K562 (cell line): ENCODE data around the gene TMC2. TPM values are rescaled to one million over a fixed set of nuclear protein-coding genes. Genes with fewer than 3 reads are reported as not detected.

Experiments used
- ATAC-seq: fragments of 200-7000 bp; cut with Tn5 transposase; 3 replicates; pipeline ENCODE4 v1.9.1; 2020; ENCODE audit warnings: moderate library complexity
- BruUV-seq: library from RNA; stranded (reverse); fragments of 400-500 nt; replicated peaks from 2 replicates; lab custom pipeline; 2021; lab: Mats Ljungman, UMichigan
- CTCF ChIA-PET: fragments of 300-600 bp; formaldehyde crosslinking; extraction: SDS; loops from one replicate; lab custom pipeline; 2021; ENCODE audit warnings: low intra/inter-chr PET ratio; lab: Yijun Ruan, JAX
- POLR2A ChIA-PET: fragments of 300-600, 350-650 bp; sonication (Branson Sonifier 250); formaldehyde crosslinking; extraction: SDS; loops from one replicate; lab custom pipeline; 2021; ENCODE audit warnings: antibody characterized with exemption, inconsistent platforms; lab: Yijun Ruan, JAX
- DNase-seq, 4 experiments: peaks; one replicate each; pipeline versions ENCODE4 v3.0.0 to v3.0.0-alpha.2; 2011 to 2018; ENCODE audit warnings: low spot score in 3 of 4, mixed read lengths in 3 of 4; ENCODE audit errors: extremely low read depth in 1 of 4
- FAIRE-seq: peaks from 2 replicates; lab custom pipeline; 2011; peaks lifted over from hg19 to GRCh38; lab: Jason Lieb, UNC
- H2AFZ ChIP-seq: 2 replicates; pipeline ENCODE4 v1.6.0; 2011; ENCODE audit warnings: low read depth, low read length, control low read depth, inconsistent platforms
- H3K27ac ChIP-seq: fragments of 200-600 bp; 3 replicates; pipeline ENCODE4 v1.8.0; 2011; ENCODE audit warnings: low read depth, mild to moderate bottlenecking, control low read depth, inconsistent platforms, low read length, moderate library complexity, mixed read lengths; ENCODE audit errors: extremely low read depth
- H3K27me3 ChIP-seq, 2 experiments: fragments of 300-600 bp in 1 of 2; 2 replicates in 1 of 2; 3 replicates in 1 of 2; pipeline versions ENCODE4 v1.6.0 to v1.8.0; 2011; ENCODE audit warnings: inconsistent platforms in 2 of 2, low read length in 2 of 2, mild to moderate bottlenecking in 1 of 2, mixed read lengths in 1 of 2, moderate library complexity in 1 of 2; ENCODE audit not compliant: control insufficient read depth in 2 of 2, insufficient read depth in 2 of 2
- H3K36me3 ChIP-seq: fragments of 300-600 bp; 3 replicates; pipeline ENCODE4 v1.8.0; 2011; ENCODE audit warnings: mild to moderate bottlenecking, low read length, inconsistent platforms; ENCODE audit not compliant: control insufficient read depth, insufficient read depth
- H3K4me1 ChIP-seq, 2 experiments: fragments of 200-600 bp in 1 of 2; replicated peaks in 1 of 2; 2 replicates in 1 of 2; 3 replicates in 1 of 2; pipeline versions ENCODE4 v1.5.1 to v1.8.0; 2011; ENCODE audit warnings: inconsistent platforms in 2 of 2, low read length in 2 of 2, mild to moderate bottlenecking in 1 of 2, mixed read lengths in 1 of 2, moderate library complexity in 1 of 2; ENCODE audit not compliant: control insufficient read depth in 2 of 2, insufficient read depth in 2 of 2
- H3K4me2 ChIP-seq: 2 replicates; pipeline ENCODE4 v1.6.1; 2011; ENCODE audit warnings: low read length, control low read depth, inconsistent platforms, mixed read lengths; ENCODE audit not compliant: insufficient read depth
- H3K4me3 ChIP-seq: fragments of 200-600 bp; sonication (generic), shearing (Covaris generic); 2 replicates; pipeline ENCODE4 v1.5.1; 2016; ENCODE audit warnings: control low read depth, inconsistent platforms
- H3K79me2 ChIP-seq: fragments of 200-600 bp; 3 replicates; pipeline ENCODE4 v1.8.0; 2011; ENCODE audit warnings: low read length, inconsistent platforms; ENCODE audit not compliant: control insufficient read depth, insufficient read depth
- H3K9ac ChIP-seq, 2 experiments: 2 replicates each; pipeline versions ENCODE4 v1.6.0 to v1.6.1; 2011; ENCODE audit warnings: low read depth in 2 of 2, low read length in 2 of 2, control low read depth in 1 of 2, inconsistent platforms in 1 of 2, mild to moderate bottlenecking in 1 of 2, mixed read lengths in 1 of 2; ENCODE audit not compliant: insufficient read depth in 1 of 2
- H3K9me1 ChIP-seq: one replicate; pipeline ENCODE4 v1.6.0; 2011; ENCODE audit warnings: inconsistent platforms, mild to moderate bottlenecking, low read length, moderate library complexity; ENCODE audit not compliant: control insufficient read depth, insufficient read depth
- H3K9me3 ChIP-seq: replicated peaks from 2 replicates; pipeline ENCODE4 v1.5.1; 2011; ENCODE audit warnings: low read depth, low read length, inconsistent platforms; ENCODE audit not compliant: control insufficient read depth, insufficient read depth
- H4K20me1 ChIP-seq: replicated peaks from 2 replicates; pipeline ENCODE4 v1.6.1; 2011; ENCODE audit warnings: low read length, inconsistent platforms, mixed read lengths; ENCODE audit not compliant: control insufficient read depth, insufficient read depth
- BACH1 ChIP-seq: fragments of 200-800 bp; sonication (Bioruptor generic); IDR thresholded peaks from 2 replicates; pipeline ENCODE4 v1.6.1; 2016; ENCODE audit warnings: missing genetic modification characterization, missing compliant biosample characterization
- FOXJ2 ChIP-seq: fragments of 200-800 bp; sonication (Bioruptor generic); IDR thresholded peaks from 2 replicates; pipeline ENCODE4 v1.6.1; 2016; ENCODE audit warnings: missing genetic modification characterization, missing compliant biosample characterization
- FUS ChIP-seq: fragments of 200-400 bp; formaldehyde crosslinking; optimal IDR thresholded peaks from 2 replicates; pipeline ENCODE3; 2017; ENCODE audit warnings: low read depth, low read length
- GATA2 ChIP-seq: sonication (generic); formaldehyde crosslinking; IDR thresholded peaks from 2 replicates; pipeline ENCODE4 v1.4.0; 2020; ENCODE audit warnings: mild to moderate bottlenecking, missing genetic modification reagents
- MYBL2 ChIP-seq, 2 experiments: fragments of 450-650 bp in 1 of 2; sonication (generic) in 1 of 2; formaldehyde crosslinking in 1 of 2; IDR thresholded peaks; 2 replicates each; pipeline versions ENCODE4 v1.6.1 to v1.8.1; 2017 to 2022; ENCODE audit warnings: borderline replicate concordance in 1 of 2, inconsistent platforms in 1 of 2, low read depth in 1 of 2, mild to moderate bottlenecking in 1 of 2, missing genetic modification reagents in 1 of 2, moderate library complexity in 1 of 2
- TAL1 ChIP-seq: fragments of 450-650 bp; IDR thresholded peaks from 2 replicates; pipeline ENCODE4 v1.6.1; 2016; ENCODE audit warnings: mild to moderate bottlenecking
- WGBS: fragments of 100-300 bp; shearing (Covaris generic); methylation state at CpG from one replicate; pipeline ENCODE4 v1.1.6; 2016; ENCODE audit warnings: low coverage, mixed read lengths; ENCODE audit not compliant: insufficient coverage; ENCODE audit errors: missing lambda C conversion rate; 5-methylcytosine and 5-hydroxymethylcytosine counted together
- in situ Hi-C: fragments of 300-500 bp; cut with MboI; formaldehyde crosslinking; loops from 4 replicates; pipeline ENCODE4 v1.15.0; 2018; ENCODE audit warnings: inconsistent platforms, mixed read lengths
- intact Hi-C: fragments of 100-400 bp; cut with micrococcal nuclease; formaldehyde crosslinking; loops from 2 replicates; pipeline ENCODE4 v1.14.2; 2022
- polyA plus RNA-seq, 8 experiments: library from polyadenylated mRNA; depleted of rRNA in 4 of 8; stranded (reverse) in 5 of 8; unstranded in 3 of 8; fragments of >200 nt; fragmentation: Nextera tagmentation in 2 of 8; fragmentation: Illumina TruSeq in 1 of 8; extraction: Ambion mirVana in 2 of 8; extraction: Trizol in 1 of 8; gene quantifications; 2 replicates each; pipeline versions ENCODE4 v1.2.1 to v1.2.3, GENCODE V29; 2011 to 2014; ENCODE audit warnings: inconsistent platforms in 1 of 8, missing spikeins in 1 of 8
- total RNA-seq, 7 experiments: library from RNA; depleted of rRNA in 6 of 7; stranded (reverse); fragments of >200 nt in 6 of 7; fragmentation: Illumina TruSeq in 2 of 7; extraction: Trizol in 2 of 7; gene quantifications; 2 replicates each; pipeline versions ENCODE4 v1.2.1 to v1.2.3, GENCODE V29; 2011 to 2021; ENCODE audit warnings: low replicate concordance in 1 of 7
- TF ChIP-seq, protein P1 (sequence below): sonication (generic); formaldehyde crosslinking; IDR thresholded peaks from 2 replicates; pipeline ENCODE4 v1.9.0; 2022; ENCODE audit warnings: mild to moderate bottlenecking, missing genetic modification reagents
- TF ChIP-seq, protein P2 (sequence below): fragments of 450-650 bp; formaldehyde crosslinking; IDR thresholded peaks from 2 replicates; pipeline ENCODE4 v1.4.0; 2022; ENCODE audit warnings: missing genetic modification characterization

TMC2 gene
- total and polyA plus RNA-seq, 9 of the 15 experiments (the other 6 are each of a cell fraction or from before 2014, with no cell fraction given), result not detected

DNA sequence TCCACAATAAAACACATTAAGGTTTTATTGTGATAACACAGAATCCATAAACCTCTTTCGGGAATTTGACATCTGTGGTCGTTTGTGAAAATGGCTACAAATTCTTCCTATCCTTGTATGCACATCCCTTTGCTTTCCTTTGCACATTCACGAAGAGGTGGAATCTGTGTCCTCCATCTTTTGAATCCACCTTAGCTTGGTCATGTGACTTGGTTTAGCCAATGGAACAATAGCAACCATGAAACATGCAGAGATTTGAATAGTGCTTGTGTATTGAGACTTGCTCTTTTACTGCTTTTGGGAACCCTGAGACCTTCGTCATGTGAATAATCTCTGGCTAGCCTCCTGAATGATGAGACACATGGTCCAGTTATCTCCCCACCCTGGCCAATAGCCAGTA, 66.4 kb downstream of the TMC2 start (continued):
- TF ChIP-seq, protein P1, sequence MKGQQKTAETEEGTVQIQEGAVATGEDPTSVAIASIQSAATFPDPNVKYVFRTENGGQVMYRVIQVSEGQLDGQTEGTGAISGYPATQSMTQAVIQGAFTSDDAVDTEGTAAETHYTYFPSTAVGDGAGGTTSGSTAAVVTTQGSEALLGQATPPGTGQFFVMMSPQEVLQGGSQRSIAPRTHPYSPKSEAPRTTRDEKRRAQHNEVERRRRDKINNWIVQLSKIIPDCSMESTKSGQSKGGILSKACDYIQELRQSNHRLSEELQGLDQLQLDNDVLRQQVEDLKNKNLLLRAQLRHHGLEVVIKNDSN (CRISPR knock-in tag), result 0 out of 2 replicates have a peak, but pooled peaks have one; percentile 14
- TF ChIP-seq BACH1 (tag) (no peak), GATA2 (CRISPR knock-in tag) (no peak), FOXJ2 (no peak), FUS (no peak)
- TF ChIP-seq, protein P2, sequence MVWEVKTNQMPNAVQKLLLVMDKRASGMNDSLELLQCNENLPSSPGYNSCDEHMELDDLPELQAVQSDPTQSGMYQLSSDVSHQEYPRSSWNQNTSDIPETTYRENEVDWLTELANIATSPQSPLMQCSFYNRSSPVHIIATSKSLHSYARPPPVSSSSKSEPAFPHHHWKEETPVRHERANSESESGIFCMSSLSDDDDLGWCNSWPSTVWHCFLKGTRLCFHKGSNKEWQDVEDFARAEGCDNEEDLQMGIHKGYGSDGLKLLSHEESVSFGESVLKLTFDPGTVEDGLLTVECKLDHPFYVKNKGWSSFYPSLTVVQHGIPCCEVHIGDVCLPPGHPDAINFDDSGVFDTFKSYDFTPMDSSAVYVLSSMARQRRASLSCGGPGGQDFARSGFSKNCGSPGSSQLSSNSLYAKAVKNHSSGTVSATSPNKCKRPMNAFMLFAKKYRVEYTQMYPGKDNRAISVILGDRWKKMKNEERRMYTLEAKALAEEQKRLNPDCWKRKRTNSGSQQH, result no peak

DNA sequence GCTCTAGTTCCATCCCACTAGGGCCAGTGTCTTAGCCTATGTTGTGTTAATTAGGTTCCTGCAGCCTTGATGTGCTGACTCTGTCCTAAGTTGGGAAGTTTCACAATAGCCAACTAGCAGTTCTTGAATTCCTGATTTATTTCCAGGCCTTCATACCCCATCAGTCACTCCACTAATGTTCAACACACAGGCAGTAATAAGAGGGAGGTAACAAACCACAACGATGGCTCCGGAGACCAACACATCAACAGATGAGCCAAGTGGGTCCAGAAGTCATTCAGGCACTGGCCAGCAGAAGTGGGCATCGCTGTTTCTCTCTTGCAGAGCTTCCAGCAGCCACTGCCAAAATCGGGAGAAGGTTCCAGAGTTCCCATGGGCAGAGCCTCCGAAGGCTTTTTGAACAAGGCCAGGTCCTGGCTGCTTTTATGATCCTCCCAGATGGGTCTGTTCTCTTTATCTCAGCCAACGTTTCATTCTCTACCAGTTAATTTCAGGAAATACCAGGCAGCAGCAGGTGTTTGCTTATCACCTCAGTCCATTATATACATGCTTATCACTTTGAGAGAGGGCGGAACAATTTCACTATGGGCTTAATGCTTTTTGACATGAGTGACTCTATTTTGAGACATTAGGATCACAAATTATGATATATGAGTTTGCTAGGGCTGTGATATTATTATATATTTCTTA, 67.6 kb downstream of the TMC2 start:
- no peak for FAIRE-seq
- Histone ChIP-seq H3K9me1 (no peaks in the 10 kb centered on the region), H3K27ac (no peak overlapping the region), H3K4me1 (no peaks in the 10 kb centered on the region; a peak in 1 of 5 replicates), H3K79me2 (no peaks in the 10 kb centered on the region), H3K27me3 (no peaks in the 10 kb centered on the region), H3K9me3 (0 out of 2 replicates have a peak, but pooled peaks cover 2% of the 10 kb centered on the region), H3K36me3 (no peaks in the 10 kb centered on the region), H3K4me2 (no peak overlapping the region), H4K20me1 (no peaks in the 10 kb centered on the region), H2AFZ (no peak overlapping the region), H3K4me3 (no peak overlapping the region), H3K9ac (no peak overlapping the region)
- 3% methylated on average over 6 of the region's 7 CpGs for WGBS
- POLR2A ChIA-PET, result no interaction called here
- CTCF ChIA-PET, result no interaction called here
- BruUV-seq, result no TSS peak
- ATAC-seq, result no peak
- TF ChIP-seq MYBL2 (IDR thresholded peaks at IDR 0.05; ENCODE audit: low read depth), result no peak
- TF ChIP-seq MYBL2 (CRISPR knock-in tag; IDR thresholded peaks at IDR 0.05; ENCODE audit: borderline replicate concordance), result no peak
- 0 out of 2 replicates have a peak, but pooled peaks have one; percentile 10 for TF ChIP-seq TAL1
- no peak for DNase-seq
- in situ Hi-C loops (no loop called here), intact Hi-C loops (no loop called here)
